IPS-NIHi7 (cell line): ENCODE data around the gene NISCH.
A peak's percentile ranks its signal among the peaks of the same experiment; 100 is the strongest.

ENCODE experiments used
- DNase-seq: peaks from one replicate; pipeline ENCODE4 v3.0.0; 2012; ENCODE audit warnings: mixed read lengths; ENCODE audit errors: extremely low spot score

NISCH gene

DNA sequence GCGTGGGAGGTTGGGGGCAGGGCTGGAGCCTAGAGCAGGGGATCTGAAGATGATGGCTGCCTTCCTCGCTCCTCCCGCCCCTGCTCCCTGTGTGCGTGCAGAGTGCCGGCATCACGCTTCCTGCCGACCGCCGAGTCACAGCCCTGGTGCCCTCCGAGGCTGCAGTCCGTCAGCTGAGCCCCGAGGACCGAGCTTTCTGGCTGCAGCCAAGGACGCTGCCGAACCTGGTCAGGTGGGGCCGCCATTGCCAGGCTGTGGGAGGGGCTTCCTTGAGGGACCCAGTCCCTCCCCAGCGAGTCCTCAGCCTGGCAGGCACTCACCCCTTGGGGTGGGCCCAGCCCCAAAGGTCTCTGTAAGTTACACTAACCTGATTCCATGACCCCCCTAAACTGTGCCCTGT, 57.3 kb downstream of the NISCH start:
- DNase-seq = no peak

DNA sequence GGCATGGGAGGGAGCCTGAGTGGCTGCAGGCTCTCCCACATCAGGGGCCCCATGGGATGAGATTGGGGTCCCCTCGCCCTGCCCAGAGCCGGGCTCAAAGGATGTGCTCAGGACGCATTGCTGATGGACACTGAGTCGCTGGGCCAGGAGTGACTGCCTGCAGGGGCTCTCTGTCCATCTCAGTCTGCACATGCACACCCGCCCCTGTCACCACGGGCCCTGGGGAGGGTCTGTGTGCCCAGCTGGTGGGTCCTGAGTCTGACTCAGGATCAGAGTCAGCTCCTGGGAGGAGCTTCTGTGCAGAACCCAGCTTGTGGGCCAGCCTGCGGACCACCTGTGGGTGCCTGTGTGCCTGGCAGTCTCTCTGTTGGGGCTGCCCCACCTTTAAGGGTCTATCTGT, 57.9 kb downstream of the NISCH start:
- no peak for DNase-seq

DNA sequence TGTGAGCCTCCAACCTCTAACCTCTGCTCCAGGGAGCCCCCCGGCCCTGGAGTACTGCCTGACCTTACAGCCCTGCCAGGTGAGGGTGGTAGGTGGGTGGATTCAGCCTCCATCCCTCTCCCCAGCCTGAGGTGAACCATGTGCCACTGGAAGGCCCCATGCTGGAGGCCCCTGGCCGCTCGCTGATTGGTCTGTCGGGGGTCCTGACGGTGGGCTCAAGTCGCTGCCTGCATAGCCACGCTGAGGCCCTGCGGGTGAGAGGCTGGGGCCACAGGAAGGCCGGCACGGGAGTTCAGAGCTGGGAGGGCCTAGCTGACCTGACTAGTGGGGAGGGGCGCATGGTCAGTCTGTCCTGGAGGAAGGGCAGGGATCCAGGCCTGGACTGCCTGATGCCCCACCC, 59.2 kb downstream of the NISCH start:
- DNase-seq = no peak

DNA sequence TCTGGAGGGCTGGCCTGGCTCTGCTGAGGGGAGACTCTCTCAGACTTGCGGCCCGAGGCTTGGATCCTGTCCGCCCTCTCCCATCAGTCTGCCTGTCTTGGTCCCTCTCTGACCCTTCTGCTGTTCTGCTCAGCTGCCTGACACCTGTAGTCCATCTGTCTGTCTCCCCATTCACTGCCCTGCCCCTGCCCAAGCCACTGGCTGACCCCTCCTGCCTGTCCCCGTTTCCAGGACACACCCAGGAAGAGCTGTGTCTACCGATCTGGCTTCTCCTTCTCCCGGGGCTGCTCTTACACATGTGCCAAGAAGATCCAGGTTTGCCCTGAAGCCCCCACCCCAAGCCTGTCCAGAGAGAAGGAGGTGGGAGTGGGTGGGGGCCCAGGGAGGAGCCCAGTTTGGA, 59.8 kb downstream of the NISCH start:
- DNase-seq = no peak

DNA sequence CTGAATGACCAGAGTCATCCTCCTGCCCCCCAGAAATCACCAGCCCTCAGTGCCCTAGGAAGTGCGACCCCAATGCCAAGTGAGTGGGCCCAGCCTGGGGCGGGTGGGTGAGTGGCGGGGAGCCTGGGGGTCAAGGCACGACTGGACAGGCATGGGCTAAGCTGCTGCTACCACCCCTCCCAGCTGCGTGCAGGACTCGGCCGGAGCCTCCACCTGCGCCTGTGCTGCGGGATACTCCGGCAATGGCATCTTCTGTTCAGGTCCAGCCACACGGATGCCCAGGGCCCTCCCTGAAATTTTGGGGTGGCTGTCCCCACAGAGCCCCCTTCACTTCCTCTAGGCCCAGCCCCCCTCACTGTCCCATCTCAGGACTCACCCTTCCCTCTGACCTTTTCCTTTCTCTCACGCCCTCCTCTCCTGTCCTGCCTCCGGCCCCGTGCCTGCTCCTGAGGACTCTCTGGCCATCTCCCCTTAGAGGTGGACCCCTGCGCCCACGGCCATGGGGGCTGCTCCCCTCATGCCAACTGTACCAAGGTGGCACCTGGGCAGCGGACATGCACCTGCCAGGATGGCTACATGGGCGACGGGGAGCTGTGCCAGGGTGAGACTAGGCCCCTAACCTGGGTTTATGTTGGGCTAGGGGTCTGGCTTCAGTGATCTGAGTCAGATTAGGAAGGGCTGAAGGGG, 61.2 kb downstream of the NISCH start:
- DNase-seq = no peak

DNA sequence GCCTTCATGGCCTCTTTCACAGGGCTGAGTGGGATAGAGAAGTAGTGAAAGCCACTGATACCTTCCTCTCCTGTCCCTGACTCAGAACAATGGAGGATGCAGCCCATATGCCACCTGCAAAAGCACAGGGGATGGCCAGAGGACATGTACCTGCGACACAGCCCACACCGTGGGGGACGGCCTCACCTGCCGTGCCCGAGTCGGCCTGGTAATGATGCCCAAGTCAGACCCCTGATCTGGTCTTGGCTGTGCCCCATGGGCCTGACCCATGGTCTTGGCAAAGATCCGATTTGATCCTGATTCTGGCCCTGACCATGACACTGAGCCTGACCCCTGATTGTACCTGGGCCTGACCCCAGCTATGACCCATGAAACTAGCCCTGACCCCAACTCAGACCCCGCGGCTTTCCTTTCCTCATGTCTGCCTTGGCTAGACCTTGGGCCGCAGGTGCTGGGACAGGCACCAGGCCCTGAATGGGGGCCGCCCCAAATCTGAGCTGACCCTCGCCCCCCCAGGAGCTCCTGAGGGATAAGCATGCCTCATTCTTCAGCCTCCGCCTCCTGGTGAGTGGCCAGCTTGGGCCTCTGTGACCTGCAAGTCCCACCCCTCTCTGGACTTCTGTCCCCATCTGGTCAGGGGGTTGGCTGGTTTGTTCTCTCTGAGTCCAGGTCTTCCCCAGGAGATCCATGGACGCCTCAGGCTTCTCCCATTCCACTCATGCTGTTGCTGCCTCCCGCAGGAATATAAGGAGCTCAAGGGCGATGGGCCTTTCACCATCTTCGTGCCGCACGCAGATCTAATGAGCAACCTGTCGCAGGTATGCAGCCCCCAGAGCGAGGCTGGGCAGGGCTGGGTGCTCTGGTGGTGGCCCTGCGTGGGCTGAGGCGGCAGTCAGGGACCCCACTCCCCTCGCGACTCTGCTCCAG, 62.7 kb downstream of the NISCH start:
- DNase-seq = no peak

DNA sequence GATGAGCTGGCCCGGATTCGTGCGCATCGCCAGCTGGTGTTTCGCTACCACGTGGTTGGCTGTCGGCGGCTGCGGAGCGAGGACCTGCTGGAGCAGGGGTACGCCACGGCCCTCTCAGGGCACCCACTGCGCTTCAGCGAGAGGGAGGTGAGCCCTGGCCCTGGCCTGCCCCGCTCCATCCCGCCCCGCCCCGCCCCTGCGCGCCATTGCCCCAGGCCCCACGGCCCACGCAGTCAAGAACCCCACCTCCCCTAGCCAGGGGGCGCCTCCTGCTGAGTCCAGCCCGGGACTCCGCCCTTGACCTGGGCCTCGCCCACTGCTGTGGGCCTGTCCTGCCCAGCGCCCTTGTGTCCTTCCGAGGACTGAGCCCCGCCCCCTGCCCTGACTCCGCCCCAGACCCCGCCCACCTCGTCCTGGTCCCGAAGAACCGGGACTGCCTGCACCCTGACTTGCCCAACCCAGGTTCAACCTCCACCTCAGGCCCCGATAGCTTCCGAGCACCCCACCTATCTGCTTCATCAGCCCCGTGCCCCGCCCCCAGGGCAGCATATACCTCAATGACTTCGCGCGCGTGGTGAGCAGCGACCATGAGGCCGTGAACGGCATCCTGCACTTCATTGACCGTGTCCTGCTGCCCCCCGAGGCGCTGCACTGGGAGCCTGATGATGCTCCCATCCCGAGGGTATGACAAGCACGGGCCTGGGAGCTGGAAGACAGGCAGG, 63.5 kb downstream of the NISCH start:
- DNase-seq = peak; percentile 94

DNA sequence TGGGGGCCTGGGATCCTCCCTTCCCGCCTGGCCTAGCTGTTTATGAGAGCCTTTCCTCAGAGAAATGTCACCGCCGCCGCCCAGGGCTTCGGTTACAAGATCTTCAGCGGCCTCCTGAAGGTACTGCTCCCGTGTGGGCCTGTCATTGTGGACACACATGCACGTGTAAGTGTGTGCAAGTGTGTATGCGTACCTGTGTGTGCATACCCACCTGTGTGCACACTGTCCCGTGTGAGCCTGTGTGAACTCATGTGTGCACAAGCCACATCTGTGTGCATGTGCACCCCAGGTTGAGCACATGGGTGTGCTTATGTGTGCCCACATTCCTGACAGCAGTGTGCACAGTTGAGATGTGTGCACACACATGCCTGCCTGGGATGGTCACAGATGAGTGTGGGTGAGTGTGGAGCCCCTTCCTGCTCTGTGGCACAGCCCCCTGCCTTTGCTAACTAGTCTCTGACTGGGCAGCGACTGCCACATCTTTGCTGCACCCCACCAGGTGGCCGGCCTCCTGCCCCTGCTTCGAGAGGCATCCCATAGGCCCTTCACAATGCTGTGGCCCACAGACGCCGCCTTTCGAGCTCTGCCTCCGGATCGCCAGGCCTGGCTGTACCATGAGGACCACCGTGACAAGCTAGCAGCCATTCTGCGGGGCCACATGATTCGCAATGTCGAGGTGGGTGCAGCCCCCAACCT, 64.2 kb downstream of the NISCH start:
- no peak for DNase-seq

DNA sequence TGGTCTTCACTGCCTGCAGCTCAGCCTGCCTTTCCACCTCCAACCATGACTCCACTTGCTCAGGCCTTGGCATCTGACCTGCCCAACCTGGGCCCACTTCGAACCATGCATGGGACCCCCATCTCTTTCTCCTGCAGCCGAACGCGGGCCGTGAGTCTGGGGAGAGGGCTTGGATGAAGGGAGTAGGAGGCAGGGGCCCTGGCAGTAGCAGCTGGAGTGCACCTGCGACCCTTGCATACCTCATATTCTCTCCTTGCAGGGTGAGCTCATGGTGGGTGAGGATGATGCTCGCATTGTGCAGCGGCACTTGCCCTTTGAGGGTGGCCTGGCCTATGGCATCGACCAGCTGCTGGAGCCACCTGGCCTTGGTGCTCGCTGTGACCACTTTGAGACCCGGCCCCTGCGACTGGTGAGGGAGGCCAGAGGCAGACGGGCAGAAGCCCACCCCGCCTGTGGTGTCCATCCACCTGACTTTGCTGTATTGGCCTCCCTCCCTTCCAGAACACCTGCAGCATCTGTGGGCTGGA, 64.8 kb downstream of the NISCH start:
- no peak for DNase-seq

DNA sequence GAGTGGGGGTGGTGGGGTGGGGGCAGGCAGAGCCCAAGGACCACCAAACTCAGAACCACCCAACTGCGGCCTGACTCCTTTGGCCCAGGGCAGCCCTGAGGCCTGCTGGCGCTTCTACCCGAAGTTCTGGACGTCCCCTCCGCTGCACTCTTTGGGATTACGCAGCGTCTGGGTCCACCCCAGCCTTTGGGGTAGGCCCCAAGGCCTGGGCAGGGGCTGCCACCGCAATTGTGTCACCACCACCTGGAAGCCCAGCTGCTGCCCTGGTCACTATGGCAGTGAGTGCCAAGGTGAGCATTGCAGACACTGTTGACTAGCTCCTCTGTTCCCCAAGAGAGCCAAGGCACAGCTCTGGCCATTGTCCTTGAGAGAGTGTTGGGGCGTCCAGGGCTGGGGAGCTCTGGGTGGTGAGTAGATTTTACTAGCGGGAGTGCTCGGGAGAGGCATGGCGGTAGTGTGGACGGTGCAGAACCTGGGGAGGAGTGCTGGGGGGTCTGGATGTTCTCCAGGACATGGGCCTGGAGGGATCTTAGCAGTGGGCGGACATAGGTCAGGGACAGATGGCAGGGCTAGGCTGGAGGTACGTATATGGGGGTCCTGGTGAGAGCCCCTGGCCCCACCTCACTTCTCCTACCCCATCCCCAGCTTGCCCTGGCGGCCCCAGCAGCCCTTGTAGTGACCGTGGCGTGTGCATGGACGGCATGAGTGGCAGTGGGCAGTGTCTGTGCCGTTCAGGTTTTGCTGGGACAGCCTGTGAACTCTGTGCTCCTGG, 65.5 kb downstream of the NISCH start:
- DNase-seq = no peak

DNA sequence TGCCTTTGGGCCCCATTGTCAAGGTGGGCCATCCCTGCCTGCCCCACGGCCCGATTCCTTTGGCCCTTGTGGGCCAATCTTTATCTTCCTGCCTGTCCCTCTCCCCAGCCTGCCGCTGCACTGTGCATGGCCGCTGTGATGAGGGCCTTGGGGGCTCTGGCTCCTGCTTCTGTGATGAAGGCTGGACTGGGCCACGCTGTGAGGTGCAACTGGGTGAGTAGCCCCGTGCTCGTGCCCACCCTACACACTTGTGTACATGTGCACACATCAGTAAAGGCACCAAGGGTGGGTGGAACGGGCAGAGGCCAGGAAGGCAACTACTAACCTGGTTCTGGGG, 66.1 kb downstream of the NISCH start:
- no peak for DNase-seq

DNA sequence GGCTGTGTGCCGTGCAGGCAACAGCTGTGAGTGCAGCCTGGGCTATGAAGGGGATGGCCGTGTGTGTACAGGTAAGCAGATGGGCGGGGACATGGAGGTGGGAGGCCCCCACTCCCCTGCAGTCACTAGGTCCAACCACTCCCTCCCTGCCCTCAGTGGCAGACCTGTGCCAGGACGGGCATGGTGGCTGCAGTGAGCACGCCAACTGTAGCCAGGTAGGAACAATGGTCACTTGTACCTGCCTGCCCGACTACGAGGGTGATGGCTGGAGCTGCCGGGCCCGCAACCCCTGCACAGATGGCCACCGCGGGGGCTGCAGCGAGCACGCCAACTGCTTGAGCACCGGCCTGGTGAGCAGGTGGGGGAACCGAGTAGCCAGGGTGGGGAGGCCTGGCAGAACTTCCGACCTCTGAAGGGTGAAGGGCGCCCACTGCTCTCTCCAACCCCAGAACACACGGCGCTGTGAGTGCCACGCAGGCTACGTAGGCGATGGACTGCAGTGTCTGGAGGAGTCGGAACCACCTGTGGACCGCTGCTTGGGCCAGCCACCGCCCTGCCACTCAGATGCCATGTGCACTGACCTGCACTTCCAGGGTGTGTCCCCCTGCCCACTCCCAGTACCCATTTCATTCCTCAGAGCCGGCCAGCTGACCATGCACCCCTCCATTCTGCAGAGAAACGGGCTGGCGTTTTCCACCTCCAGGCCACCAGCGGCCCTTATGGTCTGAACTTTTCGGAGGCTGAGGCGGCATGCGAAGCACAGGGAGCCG, 66.7 kb downstream of the NISCH start:
- DNase-seq = no peak

DNA sequence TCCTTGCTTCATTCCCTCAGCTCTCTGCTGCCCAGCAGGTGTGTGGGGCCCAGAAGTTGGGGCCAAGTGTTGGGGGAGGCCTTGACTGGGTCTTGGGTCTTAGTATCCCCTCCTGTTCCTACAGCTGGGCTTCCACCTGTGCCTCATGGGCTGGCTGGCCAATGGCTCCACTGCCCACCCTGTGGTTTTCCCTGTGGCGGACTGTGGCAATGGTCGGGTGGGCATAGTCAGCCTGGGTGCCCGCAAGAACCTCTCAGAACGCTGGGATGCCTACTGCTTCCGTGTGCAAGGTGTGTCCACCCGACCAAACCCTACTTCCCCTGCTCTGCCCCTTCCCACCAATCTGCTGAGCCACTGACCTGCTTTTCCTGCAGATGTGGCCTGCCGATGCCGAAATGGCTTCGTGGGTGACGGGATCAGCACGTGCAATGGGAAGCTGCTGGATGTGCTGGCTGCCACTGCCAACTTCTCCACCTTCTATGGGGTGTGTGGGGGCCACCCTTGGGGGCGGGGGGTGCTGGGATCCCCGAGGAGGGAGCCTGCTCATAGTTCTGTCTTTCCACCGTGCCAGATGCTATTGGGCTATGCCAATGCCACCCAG, 67.3 kb downstream of the NISCH start:
- DNase-seq = no peak

DNA sequence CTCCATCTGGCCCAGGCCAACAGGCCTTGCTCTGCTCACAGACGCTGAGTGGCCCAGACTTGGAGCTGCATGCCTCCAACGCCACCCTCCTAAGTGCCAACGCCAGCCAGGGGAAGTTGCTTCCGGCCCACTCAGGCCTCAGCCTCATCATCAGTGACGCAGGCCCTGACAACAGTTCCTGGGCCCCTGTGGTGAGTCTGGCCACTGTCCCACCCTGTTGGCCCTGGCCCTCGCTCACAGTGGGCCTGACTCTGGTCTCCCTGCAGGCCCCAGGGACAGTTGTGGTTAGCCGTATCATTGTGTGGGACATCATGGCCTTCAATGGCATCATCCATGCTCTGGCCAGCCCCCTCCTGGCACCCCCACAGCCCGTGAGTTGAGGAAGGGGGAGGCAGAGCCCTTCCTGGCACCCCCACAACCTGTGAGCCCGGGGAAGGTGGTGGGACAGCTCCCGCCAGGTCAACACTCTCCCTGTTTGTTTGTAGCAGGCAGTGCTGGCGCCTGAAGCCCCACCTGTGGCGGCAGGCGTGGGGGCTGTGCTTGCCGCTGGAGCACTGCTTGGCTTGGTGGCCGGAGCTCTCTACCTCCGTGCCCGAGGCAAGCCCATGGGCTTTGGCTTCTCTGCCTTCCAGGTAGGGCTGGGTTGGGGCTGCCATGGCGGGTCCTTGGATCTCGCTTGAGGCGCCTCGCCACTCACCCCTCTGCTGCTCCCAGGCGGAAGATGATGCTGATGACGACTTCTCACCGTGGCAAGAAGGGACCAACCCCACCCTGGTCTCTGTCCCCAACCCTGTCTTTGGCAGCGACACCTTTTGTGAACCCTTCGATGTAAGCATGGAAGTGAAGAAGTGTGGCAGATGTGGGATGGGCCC, 68.2 kb downstream of the NISCH start:
- no peak for DNase-seq

DNA sequence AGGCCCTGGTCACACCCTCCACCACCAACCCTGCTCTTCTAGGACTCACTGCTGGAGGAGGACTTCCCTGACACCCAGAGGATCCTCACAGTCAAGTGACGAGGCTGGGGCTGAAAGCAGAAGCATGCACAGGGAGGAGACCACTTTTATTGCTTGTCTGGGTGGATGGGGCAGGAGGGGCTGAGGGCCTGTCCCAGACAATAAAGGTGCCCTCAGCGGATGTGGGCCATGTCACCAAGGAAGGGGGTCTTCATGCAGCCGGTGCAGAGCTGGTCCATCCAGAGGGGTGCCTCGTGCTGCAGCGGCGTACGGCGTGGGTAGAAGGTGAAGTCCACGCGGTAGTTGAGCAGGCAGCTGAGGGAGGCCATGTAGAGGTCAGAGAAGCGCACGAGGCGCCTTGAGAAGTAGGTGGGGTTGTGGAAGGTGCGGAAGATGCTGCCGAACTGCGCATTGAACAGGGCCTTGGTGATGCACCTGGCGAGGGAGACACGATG, 68.9 kb downstream of the NISCH start:
- DNase-seq = no peak

DNA sequence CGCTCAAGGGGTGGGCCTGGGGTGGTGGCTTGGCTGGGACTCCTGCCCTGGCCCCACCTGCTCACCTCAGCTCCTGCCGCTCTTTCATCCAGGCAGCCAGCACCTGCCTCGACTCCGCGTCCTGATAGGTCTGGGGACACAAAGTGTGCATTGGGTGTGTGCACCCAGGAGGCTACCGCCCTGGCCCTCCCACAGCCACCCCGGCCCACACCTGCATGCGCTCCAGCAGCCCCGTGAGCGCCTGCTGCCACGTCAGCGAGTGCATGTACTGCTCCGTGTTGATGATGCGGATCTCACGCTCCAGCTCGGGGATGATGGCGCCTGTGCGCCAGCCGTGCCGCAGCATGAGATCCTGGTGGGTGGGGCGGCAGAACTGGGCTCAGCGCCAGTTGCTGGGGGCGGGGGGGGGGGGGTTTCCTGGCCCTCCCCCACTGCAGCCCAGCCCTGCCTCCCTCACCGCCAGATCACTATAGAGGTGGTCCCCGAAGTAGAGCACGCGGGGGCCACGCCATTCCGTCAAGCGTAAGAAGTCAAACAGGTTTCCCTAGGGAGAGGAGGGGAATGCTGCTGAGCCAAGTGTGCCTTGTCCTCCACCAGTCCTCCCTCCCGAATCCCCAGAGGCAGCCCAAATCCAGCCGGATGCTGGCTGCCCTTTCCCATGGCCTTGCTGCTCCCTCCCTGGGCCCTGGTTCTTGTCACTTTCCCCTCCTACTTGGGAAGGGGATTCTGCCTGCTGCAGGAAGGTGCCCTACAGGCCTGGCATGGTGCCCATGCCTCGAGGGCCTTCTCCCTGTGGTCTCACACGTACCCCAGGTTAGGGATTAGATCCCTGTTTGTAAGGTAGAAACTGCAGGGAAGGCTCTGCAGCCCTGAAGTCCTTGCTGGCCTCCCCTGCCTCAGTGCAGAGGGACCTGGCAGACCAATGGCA, 69.6 kb downstream of the NISCH start:
- DNase-seq = no peak
